Measurements from ENCODE around the gene POLR3H. TPM values are rescaled to one million over a fixed set of nuclear protein-coding genes. Genes with fewer than 3 reads are reported as not detected.

Gene POLR3H
- total RNA-seq, 4 donors from 2014 or later, result 20.9 to 28.2 (median 23.0) TPM

- no peaks in the 10 kb centered on the region for H3K9me3 ChIP-seq
- whole genome bisulfite sequencing, result 63% methylated on average over 5 of the region's 13 CpGs
- intact Hi-C loops (cut with DNase I), result loop anchor here (10.0 kb wide), 1 partner anchor 219 kb away; the partner anchor contains the start of gene ZC3H7B
- peak; percentile 95 for DNase-seq (ENCODE audit: extremely low spot score)
- H3K27ac ChIP-seq (replicated peaks in 1 of 4), result peak overlapping the region; percentile 90 to 93 (median 92)
- peaks cover 41 to 50% (median 47%) of the 10 kb centered on the region in 4 donors for H3K4me1 ChIP-seq
- TF ChIP-seq CTCF (IDR thresholded peaks at IDR 0.05), result no peak
- peak; percentile 31 for TF ChIP-seq EP300 (IDR thresholded peaks at IDR 0.05)
- peak; percentile 60 to 74 for TF ChIP-seq POLR2AphosphoS5 (IDR thresholded peaks at IDR 0.05)
- no peaks in the 10 kb centered on the region for H3K27me3 ChIP-seq
- H3K36me3 ChIP-seq, result peaks cover 34 to 97% (median 78%) of the 10 kb centered on the region in 4 donors
- H3K4me3 ChIP-seq, result peak overlapping the region in 1 of 4 donors; percentile 7
Measured at GRCh38 chr22:41524251-41524661, 20.0 kb downstream of the POLR3H start.

DNA sequence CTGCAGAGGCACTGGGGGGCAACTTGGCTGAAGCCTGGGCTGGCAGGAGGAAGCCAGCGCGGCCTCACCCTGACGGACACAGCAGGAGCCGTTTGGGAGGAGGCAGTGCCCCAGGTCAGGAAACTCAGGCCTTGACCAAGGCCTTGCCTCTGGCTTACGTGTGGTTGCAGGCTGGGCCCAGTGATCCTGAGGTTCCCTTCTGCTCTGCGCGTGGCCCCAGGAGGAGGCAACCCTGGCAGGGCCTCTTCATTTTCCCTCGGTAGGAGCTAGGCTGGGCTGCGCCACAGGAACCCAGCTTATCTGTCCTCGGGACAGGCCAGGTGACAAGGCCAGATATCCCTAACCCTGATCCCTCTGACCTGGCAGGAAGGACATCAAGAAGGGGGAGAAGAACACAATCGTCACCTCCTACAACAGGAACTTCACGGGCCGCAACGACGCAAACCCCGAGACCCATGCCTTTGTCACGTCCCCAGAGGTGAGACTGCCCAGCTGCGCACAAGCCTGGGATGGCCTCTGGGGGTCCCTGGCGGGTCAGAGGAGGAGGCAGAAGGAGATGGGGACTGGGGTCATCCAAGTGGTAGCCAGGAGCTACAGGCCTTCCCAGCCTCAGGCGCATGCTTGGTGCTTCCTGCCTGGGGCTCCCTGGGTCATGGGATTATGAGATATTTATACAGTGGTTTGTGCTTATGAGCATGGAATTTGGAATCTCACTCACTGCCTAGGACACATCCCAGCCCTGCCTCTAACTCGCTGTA lies 20.6 kb downstream of the POLR3H start:
- Histone ChIP-seq H3K4me3 (no peak overlapping the region), H3K27ac (replicated peaks in 1 of 4) (peak overlapping the region; percentile 90 to 93 (median 92)), H3K4me1 (peaks cover 41 to 50% (median 46%) of the 10 kb centered on the region in 4 donors), H3K9me3 (no peaks in the 10 kb centered on the region), H3K36me3 (peaks cover 28 to 97% (median 78%) of the 10 kb centered on the region in 4 donors), H3K27me3 (no peaks in the 10 kb centered on the region)
- DNase-seq (ENCODE audit: extremely low spot score), result no peak
- intact Hi-C loops (cut with DNase I), result loop anchor here (10.0 kb wide), 1 partner anchor 219 kb away; the partner anchor contains the start of gene ZC3H7B
- TF ChIP-seq POLR2AphosphoS5 (IDR thresholded peaks at IDR 0.05) (no peak), CTCF (IDR thresholded peaks at IDR 0.05) (no peak), POLR2A (IDR thresholded peaks at IDR 0.05; ENCODE audit: low read depth) (no peak), EP300 (IDR thresholded peaks at IDR 0.05) (no peak)
- WGBS, result 48% methylated on average over 18 of the region's 21 CpGs

- H3K4me1 ChIP-seq, result peaks cover 41 to 54% (median 52%) of the 10 kb centered on the region in 4 donors
- peaks cover 19 to 97% (median 77%) of the 10 kb centered on the region in 4 donors for H3K36me3 ChIP-seq
- H3K27me3 ChIP-seq, result no peaks in the 10 kb centered on the region
- no peaks in the 10 kb centered on the region for H3K9me3 ChIP-seq
- 86% methylated on average over 6 of the region's 9 CpGs for WGBS
- intact Hi-C loops (cut with DNase I), result loop anchor here (10.0 kb wide), 1 partner anchor 218 kb away; the partner anchor contains the start of gene ZC3H7B
- no peak for TF ChIP-seq CTCF (IDR thresholded peaks at IDR 0.05)
- no peak for TF ChIP-seq POLR2A (IDR thresholded peaks at IDR 0.05; ENCODE audit: low read depth)
- TF ChIP-seq POLR2AphosphoS5 (IDR thresholded peaks at IDR 0.05), result no peak
- no peak for TF ChIP-seq EP300 (IDR thresholded peaks at IDR 0.05)
- H3K27ac ChIP-seq (replicated peaks in 1 of 4), result peak overlapping the region; percentile 90 to 93 (median 92)
- H3K4me3 ChIP-seq, result no peak overlapping the region
- no peak for DNase-seq (ENCODE audit: extremely low spot score)
Measured at GRCh38 chr22:41522813-41523212, 21.5 kb downstream of the POLR3H start.

- TF ChIP-seq EP300 (IDR thresholded peaks at IDR 0.05) (no peak), POLR2AphosphoS5 (IDR thresholded peaks at IDR 0.05) (no peak), CTCF (IDR thresholded peaks at IDR 0.05) (no peak), POLR2A (IDR thresholded peaks at IDR 0.05; ENCODE audit: low read depth) (no peak)
- no peaks in the 10 kb centered on the region for H3K9me3 ChIP-seq
- H3K27me3 ChIP-seq, result no peaks in the 10 kb centered on the region
- peaks cover 13 to 96% (median 75%) of the 10 kb centered on the region in 4 donors for H3K36me3 ChIP-seq
- peaks cover 42 to 52% (median 49%) of the 10 kb centered on the region in 4 donors for H3K4me1 ChIP-seq
- no peak overlapping the region for H3K4me3 ChIP-seq
- peak overlapping the region in 1 of 4 donors; percentile 23 for H3K27ac ChIP-seq (replicated peaks in 1 of 4)
- no peak for DNase-seq (ENCODE audit: extremely low spot score)
- intact Hi-C loops (cut with DNase I), result loop anchor here (10.0 kb wide), 1 partner anchor 216 kb away; the partner anchor contains the start of gene ZC3H7B
- WGBS, result 79% methylated on average over 3 of the region's 3 CpGs
Measured at GRCh38 chr22:41521126-41521525, 23.1 kb downstream of the POLR3H start.
